SW480 (cell line): ENCODE measurements around the gene GRHPR.
"Not testable (repeated sequence)": the region's sequence is repeated elsewhere in the genome, so short reads cannot be mapped to it uniquely, and the experiment has no call there.

Source experiments
- DNase-seq: peaks from one replicate; pipeline ENCODE4 v3.0.0-alpha.2; 2016; ENCODE audit warnings: low spot score

Gene GRHPR

GRCh38 chr9:37421914-37422288 lies 595 bp upstream of the GRHPR start:
- DNase-seq, result peak; percentile 65

GRCh38 chr9:37423508-37423907 lies 1.0 kb downstream of the GRHPR start:
- no peak for DNase-seq

DNA sequence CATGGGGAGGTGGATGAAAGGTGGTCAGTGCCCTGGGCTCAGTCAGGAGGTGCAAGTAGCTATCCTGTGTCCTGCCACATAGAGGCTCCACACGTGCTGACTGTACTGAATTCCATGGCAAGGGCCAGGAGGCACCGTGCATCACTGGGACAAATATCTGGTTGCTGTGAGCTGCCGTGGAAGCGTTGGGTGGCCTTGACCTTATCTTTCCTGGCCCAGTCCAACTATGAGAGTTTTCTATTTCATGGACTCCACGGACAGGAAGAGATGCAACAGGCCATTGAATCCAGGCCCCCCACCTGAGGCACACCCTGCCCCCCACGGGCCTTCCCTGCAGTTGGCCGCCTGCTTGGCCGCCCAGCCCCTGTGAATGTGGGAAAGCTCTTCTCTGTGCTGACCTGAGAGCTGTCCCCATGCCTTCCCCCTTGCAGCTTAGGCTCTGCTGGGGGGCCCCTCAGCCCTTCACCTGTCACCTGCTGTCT lies 1.7 kb downstream of the GRHPR start:
- DNase-seq, result no peak

DNA sequence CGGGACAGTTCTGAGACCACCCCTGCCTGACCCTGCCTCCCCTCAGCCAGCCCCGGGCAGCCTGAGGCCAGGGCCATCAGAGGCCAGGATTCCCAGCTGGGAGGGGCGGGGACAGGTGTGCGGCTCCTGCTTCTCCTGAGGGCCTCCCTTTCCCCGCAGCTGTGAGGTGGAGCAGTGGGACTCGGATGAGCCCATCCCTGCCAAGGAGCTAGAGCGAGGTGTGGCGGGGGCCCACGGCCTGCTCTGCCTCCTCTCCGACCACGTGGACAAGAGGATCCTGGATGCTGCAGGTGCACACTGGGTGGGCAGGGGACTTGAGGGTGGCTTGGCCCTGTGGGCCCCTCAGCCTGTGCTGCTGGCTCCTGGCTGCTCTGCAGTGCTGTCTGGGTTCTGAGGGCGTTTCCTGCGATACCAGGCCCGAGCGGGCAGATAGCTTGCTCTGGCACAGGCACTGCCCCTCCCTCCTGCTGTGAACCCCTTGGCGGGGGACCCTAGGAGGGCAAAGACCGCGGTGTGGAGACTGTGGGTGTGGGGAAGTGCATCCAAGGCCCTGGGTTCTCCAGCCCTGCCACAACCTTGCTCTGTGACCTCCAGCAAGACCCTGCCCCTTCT lies 2.3 kb downstream of the GRHPR start:
- DNase-seq, result no peak

DNA sequence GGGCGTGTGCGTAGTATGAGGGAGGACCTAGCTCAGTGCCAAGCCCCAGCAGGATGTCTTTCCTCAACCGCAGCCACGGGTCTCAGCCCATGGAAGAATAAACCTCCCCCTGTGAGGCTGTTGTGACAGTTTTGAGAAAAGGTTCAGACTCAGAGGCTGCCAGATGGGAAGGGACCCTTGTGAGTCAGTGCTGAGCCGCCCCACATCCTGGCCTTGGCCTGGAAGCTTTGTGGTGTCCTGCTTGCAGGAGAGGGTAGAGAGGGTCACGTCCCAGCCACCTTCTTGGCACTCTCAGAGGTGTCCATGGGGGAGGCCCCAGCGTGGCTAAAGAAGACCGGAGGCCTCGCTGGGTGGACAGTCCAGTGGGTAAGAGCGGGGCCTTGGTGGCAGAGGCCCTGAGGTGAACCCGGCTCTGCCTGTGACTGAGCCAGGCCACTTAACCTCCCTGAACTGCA lies 2.8 kb downstream of the GRHPR start:
- DNase-seq, result no peak

- DNase-seq, result not testable (repeated sequence)
These were observed 3.9 kb downstream of the GRHPR start for GRCh38 chr9:37426431-37426830.

GRCh38 chr9:37426846-37427245 lies 4.3 kb downstream of the GRHPR start:
- DNase-seq, result no peak

DNA sequence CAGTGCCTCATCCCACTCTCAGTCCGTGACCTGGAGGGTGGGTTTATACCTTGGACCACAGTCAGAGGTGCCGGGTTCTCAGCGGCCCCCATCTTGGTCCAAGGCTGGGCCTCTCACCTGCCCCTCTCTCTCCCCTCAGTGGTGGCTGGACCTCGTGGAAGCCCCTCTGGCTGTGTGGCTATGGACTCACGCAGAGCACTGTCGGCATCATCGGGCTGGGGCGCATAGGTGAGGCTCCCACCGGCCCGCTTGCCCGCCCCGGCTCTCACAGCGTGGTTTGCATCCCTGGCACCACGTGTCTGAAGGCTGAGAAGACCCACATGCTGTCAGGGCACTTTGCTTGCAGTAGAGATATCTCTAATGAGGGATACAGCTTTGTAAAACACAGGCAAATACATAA lies 5.8 kb downstream of the GRHPR start:
- no peak for DNase-seq

DNA sequence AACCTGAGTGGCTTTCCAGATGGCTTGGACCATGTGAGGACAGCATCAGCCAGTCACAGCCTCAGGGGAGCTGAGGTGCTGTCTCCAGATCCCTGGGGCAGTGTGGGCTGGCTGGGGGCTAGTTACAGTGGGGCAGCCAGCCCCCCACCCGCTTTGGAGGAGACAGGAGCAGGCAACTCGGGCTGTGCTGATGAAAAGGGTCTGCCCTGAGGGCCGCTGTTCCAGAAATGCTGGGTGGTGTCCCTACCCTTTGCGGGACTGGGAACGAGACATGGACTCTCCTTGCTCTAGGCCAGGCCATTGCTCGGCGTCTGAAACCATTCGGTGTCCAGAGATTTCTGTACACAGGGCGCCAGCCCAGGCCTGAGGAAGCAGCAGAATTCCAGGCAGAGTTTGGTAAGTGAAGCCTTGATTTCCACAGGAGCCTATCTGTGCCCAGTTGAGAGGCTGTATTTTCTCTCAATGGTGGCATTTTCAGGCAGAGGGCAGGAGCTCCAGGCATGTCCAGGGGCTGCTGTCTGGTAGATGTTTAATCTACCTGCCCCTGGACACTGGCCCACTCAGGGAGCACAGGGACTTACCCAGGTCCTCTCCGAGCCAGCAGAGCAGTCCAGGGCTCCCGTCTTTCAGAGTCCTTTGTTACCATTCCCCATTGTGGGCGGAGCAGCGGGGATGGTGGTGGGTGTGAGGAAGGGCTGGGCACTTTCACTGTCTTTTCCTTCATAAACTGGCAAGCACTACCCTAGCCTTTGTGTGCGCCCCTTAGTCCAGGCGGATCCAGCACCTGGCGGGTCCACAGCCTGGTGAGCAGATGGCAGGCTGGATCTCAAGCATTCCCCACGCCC lies 7.2 kb downstream of the GRHPR start:
- DNase-seq, result no peak

- no peak for DNase-seq
These were observed 8.5 kb downstream of the GRHPR start for GRCh38 chr9:37430841-37431597.

DNA sequence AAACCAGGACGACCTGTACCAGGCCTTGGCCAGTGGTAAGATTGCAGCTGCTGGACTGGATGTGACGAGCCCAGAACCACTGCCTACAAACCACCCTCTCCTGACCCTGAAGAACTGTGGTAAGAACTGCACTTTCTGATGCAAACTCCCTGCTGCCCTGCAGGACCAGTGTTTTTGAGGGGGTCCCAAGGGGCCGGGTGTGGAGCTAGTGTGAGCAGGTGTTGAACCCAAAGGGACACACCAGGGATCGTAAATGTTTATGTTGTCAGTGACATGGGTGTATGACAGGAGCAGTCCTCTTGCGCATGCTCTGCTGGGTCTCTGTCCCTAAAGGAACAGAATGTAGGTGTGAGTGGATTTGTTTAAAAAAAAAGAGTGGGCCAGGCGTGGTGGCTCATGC lies 9.5 kb downstream of the GRHPR start:
- no peak for DNase-seq

GRCh38 chr9:37433867-37434371 lies 11.4 kb downstream of the GRHPR start:
- no peak for DNase-seq

GRCh38 chr9:37436540-37436939 lies 14.0 kb downstream of the GRHPR start:
- no peak for DNase-seq

GRCh38 chr9:37437010-37437409 lies 14.5 kb downstream of the GRHPR start:
- no peak for DNase-seq

DNA sequence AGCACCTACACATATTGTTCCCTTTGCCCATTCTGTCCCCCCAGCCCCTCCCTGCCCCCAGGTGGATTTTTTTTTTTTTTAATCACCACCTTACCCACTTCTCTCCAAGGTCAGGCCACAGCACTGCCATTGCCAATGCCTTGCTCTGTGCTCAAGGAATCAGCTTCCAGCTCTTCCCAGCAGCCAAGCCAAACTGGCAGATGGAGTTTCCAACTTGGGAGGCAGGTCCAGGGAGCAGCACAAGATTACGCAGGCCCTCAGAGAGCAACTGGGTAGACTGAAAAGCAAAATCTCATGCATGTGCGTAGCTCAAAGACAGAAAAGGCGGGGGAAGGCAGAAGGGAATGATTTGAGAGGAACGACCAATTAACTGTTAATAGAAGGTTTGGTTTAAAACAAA lies 15.1 kb downstream of the GRHPR start:
- no peak for DNase-seq

- DNase-seq, result no peak
These were observed 15.9 kb downstream of the GRHPR start for GRCh38 chr9:37438359-37438758.

DNA sequence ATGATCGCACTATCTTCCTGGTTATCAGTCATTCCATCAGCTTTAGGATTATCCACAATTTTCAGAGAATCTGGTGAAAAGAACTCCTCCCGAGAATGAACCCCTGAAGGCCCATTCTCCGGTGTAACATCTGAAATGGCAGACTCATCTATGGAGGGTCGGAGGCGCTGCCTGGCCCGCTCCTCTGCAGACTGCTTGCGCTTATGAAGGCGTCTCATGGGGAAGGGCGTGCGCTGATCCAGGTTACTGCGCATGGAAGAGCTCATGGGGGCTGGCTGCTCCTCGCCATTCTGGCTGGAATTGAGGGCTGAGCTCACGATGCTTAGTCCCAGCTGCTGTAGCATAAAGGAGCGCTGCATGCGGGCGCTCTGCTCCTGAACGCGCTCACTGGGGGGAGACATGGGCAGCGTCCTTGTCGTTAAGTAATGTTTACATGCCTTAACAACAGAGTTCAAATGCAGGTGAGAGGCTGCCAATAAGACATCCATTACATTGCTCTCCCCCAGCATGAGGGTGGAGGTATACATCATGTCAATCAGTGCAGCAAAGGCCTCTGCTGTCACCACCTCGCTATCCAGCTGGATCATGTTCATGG lies 19.4 kb downstream of the GRHPR start:
- no peak for DNase-seq

- no peak for DNase-seq
These were observed 20.1 kb downstream of the GRHPR start for GRCh38 chr9:37442556-37442955.

GRCh38 chr9:37443566-37443965 lies 21.1 kb downstream of the GRHPR start:
- DNase-seq, result no peak

DNA sequence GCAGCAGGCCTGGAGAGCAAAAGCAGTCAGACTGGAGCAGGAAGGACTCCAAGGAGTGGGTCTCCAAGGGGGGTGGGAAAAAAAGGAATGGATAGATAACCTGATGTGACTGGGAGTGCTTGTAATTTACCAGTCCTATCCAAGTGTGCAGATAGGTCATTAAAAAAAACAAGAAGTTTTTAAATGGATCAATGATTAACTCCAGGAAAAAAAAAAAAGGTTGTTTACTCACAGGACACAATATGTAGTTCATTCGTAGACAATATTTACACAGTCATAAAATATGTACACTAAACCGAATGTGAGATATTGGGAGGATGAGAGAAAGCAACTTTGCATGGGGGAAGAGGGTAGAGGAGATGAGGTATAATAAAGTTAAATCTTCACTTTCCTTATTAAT lies 22.4 kb downstream of the GRHPR start:
- DNase-seq, result no peak

DNA sequence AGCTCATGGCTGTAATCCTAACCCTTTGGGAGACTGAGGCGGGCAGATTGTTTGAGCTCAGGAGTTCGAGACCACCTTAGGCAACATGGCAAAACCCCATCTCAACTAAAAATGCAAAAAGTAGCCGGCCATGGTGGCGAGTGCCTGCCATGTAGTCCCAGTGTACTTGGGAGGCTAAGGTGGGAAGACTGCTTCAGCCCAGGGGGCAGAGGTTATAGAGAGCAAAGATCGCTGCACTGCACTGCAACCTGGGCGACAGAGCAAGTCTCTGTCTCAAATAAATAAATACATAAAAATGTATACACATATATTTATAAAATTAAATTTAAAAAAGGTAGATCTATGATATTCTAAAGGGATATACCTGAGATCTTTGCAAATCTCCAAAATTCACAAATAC lies 23.3 kb downstream of the GRHPR start:
- DNase-seq, result no peak

- DNase-seq, result no peak
These were observed 23.9 kb downstream of the GRHPR start for GRCh38 chr9:37446401-37446800.
